Mononuclear cell (primary cell): ENCODE results near the gene C1orf53. TPM values are rescaled to one million over a fixed set of nuclear protein-coding genes. Genes with fewer than 3 reads are reported as not detected.

Experiments used
- H3K27me3 ChIP-seq: 2 replicates; pipeline ENCODE4 v1.6.0; 2011; ENCODE audit warnings: low read length, control low read depth; ENCODE audit not compliant: insufficient read depth
- H3K4me1 ChIP-seq: 2 replicates; pipeline ENCODE4 v1.5.1; 2011; ENCODE audit warnings: mild to moderate bottlenecking, low read length, control low read depth; ENCODE audit not compliant: insufficient read depth
- H3K4me3 ChIP-seq: 2 replicates; pipeline ENCODE4 v1.5.1; 2011; ENCODE audit warnings: mild to moderate bottlenecking, low read length, moderate library complexity
- H3K9me3 ChIP-seq: 2 replicates; pipeline ENCODE4 v1.5.1; 2011; ENCODE audit warnings: low read depth, mild to moderate bottlenecking, control low read depth, low read length
- total RNA-seq: library from RNA; depleted of rRNA; stranded (reverse); fragments of >200 nt; gene quantifications from one replicate; pipeline ENCODE4 v1.2.3, GENCODE V29; 2012

Gene C1orf53
- total RNA-seq, 1 donor, result not detected

- H3K4me3 ChIP-seq, result no peak overlapping the region
- H3K27me3 ChIP-seq, result peaks cover 32% of the 10 kb centered on the region
- H3K9me3 ChIP-seq, result no peaks in the 10 kb centered on the region
- no peaks in the 10 kb centered on the region for H3K4me1 ChIP-seq
Measured at GRCh38 chr1:197896301-197896700, 6.1 kb upstream of the C1orf53 start.

GRCh38 chr1:197899037-197899436, 3.4 kb upstream of the C1orf53 start:
- no peaks in the 10 kb centered on the region for H3K9me3 ChIP-seq
- no peak overlapping the region for H3K4me3 ChIP-seq
- peaks cover 30% of the 10 kb centered on the region for H3K27me3 ChIP-seq
- peaks cover 12% of the 10 kb centered on the region for H3K4me1 ChIP-seq

- H3K27me3 ChIP-seq, result peaks cover 53% of the 10 kb centered on the region
- H3K4me1 ChIP-seq, result peaks cover 12% of the 10 kb centered on the region
- peak overlapping the region; percentile 56 for H3K4me3 ChIP-seq
- H3K9me3 ChIP-seq, result no peaks in the 10 kb centered on the region
Measured at GRCh38 chr1:197902131-197902453, 338 bp upstream of the C1orf53 start.

DNA sequence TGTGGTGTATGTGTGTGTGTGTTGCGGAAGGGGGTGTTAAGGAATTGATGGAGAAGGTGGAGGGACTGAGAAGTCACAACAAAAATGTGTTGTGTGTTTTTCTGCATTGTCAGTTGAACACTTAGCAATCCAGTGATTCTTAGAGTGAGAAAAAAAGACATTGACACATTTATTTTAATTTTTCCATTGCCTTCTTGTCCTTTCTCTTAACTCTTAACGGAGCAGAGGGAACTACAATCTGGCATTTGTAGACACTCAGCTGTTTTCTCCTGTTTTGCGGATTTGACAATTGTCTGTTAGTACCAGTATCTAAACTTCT, 725 bp downstream of the C1orf53 start:
- H3K4me1 ChIP-seq, result peaks cover 12% of the 10 kb centered on the region
- H3K9me3 ChIP-seq, result no peaks in the 10 kb centered on the region
- peak overlapping the region; percentile 56 for H3K4me3 ChIP-seq
- peaks cover 57% of the 10 kb centered on the region for H3K27me3 ChIP-seq

DNA sequence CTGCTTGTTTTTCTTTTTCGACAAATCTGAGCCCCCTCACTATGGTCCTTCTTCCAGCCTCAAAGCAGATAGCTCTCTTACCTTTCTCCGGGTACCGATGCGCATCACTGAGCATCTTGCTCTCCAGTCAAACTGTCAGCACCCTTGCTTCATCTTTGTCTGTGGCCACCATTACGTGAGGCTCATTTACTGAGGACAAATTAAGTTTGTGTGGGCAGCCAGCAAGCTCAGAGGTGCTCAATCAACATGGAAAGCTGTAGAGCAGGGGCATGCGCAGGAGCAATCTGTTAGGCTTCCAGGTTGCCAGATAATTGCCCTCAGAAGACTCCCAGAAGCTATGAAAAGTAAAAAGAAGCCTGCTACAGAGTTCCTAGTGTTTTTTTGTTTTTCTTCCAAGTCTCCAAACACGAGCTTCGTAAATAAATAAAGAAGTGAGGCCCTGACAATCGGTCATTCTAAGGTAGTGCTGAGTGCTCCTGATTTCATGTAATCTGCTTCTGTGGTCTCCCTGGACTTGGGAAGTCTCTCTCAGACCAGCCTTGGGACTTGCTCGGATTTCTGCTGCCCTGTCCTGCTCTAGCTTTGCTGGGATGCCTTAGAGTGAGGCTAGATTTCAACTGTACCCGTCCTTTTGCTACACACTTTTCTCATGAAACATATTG, 1.8 kb downstream of the C1orf53 start:
- Histone ChIP-seq H3K27me3 (peaks cover 63% of the 10 kb centered on the region), H3K4me1 (peaks cover 19% of the 10 kb centered on the region), H3K9me3 (no peaks in the 10 kb centered on the region), H3K4me3 (no peak overlapping the region)

GRCh38 chr1:197905699-197906351, 3.4 kb downstream of the C1orf53 start:
- Histone ChIP-seq H3K4me1 (peaks cover 25% of the 10 kb centered on the region), H3K9me3 (no peaks in the 10 kb centered on the region), H3K4me3 (no peak overlapping the region), H3K27me3 (peaks cover 79% of the 10 kb centered on the region)

DNA sequence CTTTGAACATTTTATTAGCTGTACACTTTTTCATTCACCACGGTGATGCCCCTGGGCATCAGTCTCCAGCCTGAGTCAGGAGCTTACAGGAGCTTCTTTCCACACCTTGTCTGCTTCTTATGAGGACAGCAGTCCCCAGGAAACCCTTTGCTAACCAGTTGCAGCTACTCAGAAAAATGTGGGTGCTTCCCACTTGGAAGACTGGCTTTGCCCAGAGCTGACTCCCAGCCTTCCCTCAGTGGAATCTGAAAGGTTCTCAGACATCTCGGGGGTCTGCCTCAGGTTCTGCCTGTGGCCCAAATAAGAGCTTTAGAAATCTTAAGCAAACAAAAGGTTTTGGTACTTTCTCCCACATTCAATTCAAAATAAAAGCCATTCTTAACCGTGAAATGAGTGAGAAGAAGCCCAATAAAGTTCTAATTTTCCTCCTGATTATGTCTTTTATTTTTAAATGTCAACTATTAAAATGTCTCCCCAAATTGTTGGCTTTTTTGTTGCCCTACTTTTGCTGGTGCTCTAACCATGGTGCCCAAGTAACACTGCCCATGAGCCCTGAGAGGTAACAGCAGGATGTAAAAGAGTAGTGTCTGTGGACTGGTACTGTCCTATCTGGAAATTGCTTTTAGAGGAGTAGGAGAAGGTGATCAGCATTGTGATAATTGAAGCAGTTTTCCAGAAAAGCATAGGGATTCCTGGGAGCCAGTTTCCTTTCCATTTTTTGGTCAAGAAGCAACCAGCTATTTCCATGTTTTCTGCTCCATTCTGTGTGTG, 5.6 kb downstream of the C1orf53 start:
- Histone ChIP-seq H3K4me1 (peaks cover 39% of the 10 kb centered on the region), H3K4me3 (no peak overlapping the region), H3K9me3 (no peaks in the 10 kb centered on the region), H3K27me3 (peaks cover 100% of the 10 kb centered on the region)

DNA sequence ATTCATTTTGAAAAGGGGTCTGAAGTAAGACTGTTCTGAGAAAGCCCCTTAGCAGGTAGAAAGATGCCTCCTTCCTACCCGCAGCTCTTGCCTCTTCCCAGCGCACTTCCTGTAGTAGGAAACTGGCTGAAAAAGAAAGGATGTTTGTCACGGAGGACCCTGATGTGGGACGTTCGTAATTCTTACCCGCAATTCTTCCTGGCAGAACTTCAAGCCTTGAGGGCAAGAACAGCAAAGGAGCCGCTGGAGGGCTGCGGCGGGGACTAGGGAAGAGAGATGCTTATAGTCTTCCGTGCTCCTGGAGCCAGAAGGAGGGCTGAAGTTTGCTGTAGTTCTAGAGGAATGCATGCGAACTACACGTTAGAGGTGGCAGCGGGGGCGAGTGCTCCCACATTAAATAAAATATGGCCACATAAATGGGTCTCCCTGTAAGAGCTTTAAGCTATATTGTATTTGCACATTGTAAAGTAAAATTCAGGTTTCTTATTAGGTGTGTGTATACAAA, 6.3 kb downstream of the C1orf53 start:
- Histone ChIP-seq H3K27me3 (peaks cover 100% of the 10 kb centered on the region), H3K4me1 (peaks cover 41% of the 10 kb centered on the region), H3K9me3 (no peaks in the 10 kb centered on the region), H3K4me3 (no peak overlapping the region)

DNA sequence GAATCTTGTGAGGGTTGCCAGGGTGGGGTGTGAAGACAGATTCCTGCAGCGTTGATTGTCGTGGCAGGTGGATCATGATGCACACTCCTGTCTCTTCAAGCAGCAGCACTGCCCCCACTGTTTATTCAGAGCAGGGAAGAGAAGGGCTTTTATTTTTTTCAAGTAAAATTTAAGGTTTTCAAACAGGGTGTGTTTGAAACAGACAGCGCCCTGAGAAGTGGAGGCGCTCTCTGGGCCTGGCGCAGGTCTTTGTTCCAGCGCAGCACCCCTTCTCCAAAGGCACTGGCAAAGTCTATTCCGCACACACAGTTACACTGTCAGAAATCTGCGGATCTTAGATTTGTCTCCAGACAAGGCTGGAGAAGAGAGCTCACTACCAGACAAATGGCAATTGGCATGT, 7.0 kb downstream of the C1orf53 start:
- Histone ChIP-seq H3K4me1 (peaks cover 41% of the 10 kb centered on the region), H3K9me3 (no peaks in the 10 kb centered on the region)

DNA sequence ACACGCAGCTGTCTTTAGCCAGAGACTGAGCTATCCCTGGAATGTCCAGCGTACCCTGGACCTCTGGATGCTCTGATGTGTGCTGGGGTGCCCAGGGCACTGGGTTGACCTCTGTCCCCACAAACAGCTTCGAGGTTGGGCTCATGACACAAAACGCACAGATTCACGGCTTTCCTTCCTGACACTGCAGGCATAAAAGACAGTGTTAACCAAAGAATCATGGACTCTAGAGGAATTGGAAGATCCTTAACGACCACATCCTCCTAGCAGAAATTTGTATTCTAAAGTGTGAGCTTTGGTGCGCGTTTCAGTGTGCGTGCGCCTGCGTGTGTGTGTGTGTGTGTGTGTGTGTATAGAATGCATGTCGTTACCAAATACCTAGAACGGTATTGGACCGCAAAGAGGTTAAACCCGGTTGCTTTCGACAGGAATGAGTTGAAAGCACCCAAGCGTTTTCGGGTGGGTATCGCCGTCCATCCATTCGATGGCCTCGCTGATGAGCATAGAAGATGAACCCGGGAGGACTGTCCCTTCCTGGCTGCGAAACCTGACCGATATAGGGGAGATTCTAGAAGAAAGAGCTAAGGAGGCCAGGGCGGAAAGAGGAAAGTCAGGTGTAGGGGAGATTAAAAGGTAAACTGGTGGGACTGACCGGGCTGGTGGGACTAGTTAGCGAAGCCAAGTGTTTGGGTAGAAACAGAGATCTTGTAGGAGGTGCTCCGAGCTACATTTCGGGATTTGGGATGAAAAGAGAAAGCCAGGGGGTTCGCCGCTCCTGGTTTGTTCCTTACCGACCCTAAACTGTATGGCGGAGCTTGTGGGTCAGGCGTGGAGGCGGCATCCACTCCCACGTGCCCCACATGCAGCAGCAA, 7.9 kb downstream of the C1orf53 start:
- H3K9me3 ChIP-seq, result no peaks in the 10 kb centered on the region
- peaks cover 100% of the 10 kb centered on the region for H3K27me3 ChIP-seq
- peaks cover 43% of the 10 kb centered on the region for H3K4me1 ChIP-seq
- no peak overlapping the region for H3K4me3 ChIP-seq

More for the DNA sequence above, 7.0 kb downstream of the C1orf53 start:
- H3K4me3 ChIP-seq, result no peak overlapping the region
- peaks cover 100% of the 10 kb centered on the region for H3K27me3 ChIP-seq

GRCh38 chr1:197911111-197911856, 8.9 kb downstream of the C1orf53 start:
- peaks cover 53% of the 10 kb centered on the region for H3K4me1 ChIP-seq
- no peaks in the 10 kb centered on the region for H3K9me3 ChIP-seq
- H3K4me3 ChIP-seq, result no peak overlapping the region
- H3K27me3 ChIP-seq, result peaks cover 100% of the 10 kb centered on the region

GRCh38 chr1:197911857-197912696, 9.6 kb downstream of the C1orf53 start:
- Histone ChIP-seq H3K4me3 (no peak overlapping the region), H3K4me1 (peaks cover 61% of the 10 kb centered on the region), H3K9me3 (no peaks in the 10 kb centered on the region), H3K27me3 (peaks cover 100% of the 10 kb centered on the region)

DNA sequence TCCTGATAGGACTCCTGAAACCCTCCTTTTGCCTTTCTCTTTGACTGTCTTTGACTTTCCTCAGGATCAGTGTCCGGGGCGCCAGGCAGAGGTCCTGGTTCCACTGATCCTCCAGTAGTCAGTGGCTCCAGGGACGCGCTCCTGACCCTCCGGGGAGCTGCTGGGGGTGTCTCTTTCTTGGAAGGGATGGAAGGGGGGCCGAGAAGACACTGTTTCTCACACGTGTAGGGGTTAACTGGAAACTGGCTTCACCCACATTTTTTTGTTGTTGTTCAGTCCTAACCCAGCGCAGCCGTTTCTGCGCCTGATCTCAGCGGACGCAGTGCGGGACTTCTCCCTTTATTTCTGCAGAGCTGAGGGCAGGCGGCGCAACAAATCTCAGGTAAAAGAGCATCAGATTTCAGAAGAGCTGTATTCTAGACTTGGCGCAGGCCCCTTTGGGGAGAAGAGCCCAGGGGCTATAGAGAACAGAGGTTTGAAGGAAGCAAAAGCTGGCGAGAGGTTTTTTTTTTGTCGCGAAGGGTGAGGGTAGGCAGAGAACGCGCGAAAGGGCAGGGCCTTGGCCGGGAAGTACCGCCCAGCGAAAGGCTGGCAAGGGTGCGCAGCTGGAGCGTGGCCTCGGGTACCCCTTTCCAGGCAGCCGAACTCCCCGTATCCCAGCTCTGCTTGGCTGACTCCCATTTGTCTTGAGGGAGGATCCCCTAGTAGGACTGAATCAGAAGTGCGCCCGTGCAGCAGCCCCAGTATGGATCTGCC, 10.5 kb downstream of the C1orf53 start:
- Histone ChIP-seq H3K4me3 (no peak overlapping the region), H3K27me3 (peaks cover 100% of the 10 kb centered on the region), H3K4me1 (peaks cover 69% of the 10 kb centered on the region), H3K9me3 (no peaks in the 10 kb centered on the region)
